EL (cell line): ENCODE measurements around the gene PERM1.
"Not testable (repeated sequence)": the region's sequence is repeated elsewhere in the genome, so short reads cannot be mapped to it uniquely, and the experiment has no call there.

Experiments
- DNase-seq: peaks from one replicate; pipeline ENCODE4 v3.0.0-alpha.2; 2016

PERM1 gene

GRCh38 chr1:981955-982558, at the start of gene PERM1:
TSS of gene PERM1 (minus strand) at chr1:982093. CDS start at chr1:981029, 1,064 bp downstream.
- DNase-seq, result no peak

- DNase-seq, result not testable (repeated sequence)
These were observed 49.2 kb upstream of the PERM1 start for GRCh38 chr1:1030867-1031658.

GRCh38 chr1:1027791-1028190, 45.9 kb upstream of the PERM1 start:
- DNase-seq, result no peak

GRCh38 chr1:1026599-1027413, 44.9 kb upstream of the PERM1 start:
- no peak for DNase-seq

GRCh38 chr1:1025730-1026129, 43.8 kb upstream of the PERM1 start:
- DNase-seq, result no peak

GRCh38 chr1:1024771-1025699, 43.1 kb upstream of the PERM1 start:
- DNase-seq, result peak; percentile 69

GRCh38 chr1:1024149-1024770, 42.4 kb upstream of the PERM1 start:
- DNase-seq, result no peak

- DNase-seq, result no peak
These were observed 41.8 kb upstream of the PERM1 start for GRCh38 chr1:1023700-1024099.

- DNase-seq, result no peak
These were observed 40.6 kb upstream of the PERM1 start for GRCh38 chr1:1022302-1023009.

GRCh38 chr1:1021920-1022259, 40.0 kb upstream of the PERM1 start:
- DNase-seq, result peak; percentile 83

- DNase-seq, result peak; percentile 88
These were observed 39.4 kb upstream of the PERM1 start for GRCh38 chr1:1021010-1021919.

- peak; percentile 44 for DNase-seq
These were observed 38.6 kb upstream of the PERM1 start for GRCh38 chr1:1020415-1021009.

GRCh38 chr1:1020000-1020404, 38.1 kb upstream of the PERM1 start, which contains the start of gene AGRN:
TSS of gene AGRN (plus strand) at chr1:1020120. CDS start at chr1:1020173, 53 bp downstream.
- no peak for DNase-seq

- DNase-seq, result peak; percentile 87
These were observed 37.5 kb upstream of the PERM1 start for GRCh38 chr1:1019122-1019999.

GRCh38 chr1:1018321-1018685, 36.4 kb upstream of the PERM1 start:
- DNase-seq, result not testable (repeated sequence)

GRCh38 chr1:1017397-1018320, 35.8 kb upstream of the PERM1 start:
- peak; percentile 40 for DNase-seq
